ENCODE results near the gene RCCD1.

RCCD1 gene

GRCh38 chr15:90942354-90943120 is 12.1 kb upstream of the RCCD1 start:
- no peak for DNase-seq (ENCODE audit: low spot score)

DNA sequence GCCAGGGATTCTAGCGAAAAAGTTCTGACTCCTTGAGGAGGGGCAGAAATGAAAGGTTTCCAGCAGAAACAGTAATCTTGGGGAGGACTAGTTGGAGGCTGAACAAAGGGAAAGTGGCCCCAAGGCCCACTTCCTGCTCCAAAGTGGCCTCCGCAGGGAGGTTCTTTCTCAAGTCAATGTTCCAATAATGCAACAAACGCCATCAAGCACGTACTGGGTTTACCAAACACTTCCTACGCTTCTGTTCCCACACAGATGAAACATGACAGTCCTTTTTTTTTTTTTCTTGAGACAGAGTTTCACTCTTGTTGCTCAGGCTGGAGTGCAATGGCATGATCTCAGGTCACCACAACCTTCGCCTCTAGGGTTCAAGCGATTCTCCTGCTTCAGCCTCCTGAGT is 9.6 kb upstream of the RCCD1 start:
- no peak for DNase-seq (ENCODE audit: low spot score)

DNA sequence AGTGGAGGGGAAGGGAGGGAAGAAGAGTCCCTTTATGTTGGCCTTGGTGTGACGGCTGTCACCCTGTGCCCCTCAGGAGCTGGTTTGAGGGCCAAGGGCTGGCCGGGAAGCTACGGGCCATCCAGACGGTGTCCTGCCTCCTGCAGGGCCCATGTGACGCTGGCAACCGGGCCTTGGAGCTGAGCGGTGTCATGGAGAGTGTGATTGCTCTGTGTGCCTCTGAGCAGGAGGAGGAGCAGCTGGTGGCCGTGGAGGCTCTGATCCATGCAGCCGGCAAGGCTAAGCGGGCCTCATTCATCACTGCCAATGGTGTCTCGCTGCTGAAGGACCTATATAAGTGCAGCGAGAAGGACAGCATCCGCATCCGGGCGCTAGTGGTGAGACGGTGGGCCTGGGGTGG is 8.1 kb upstream of the RCCD1 start:
- DNase-seq (ENCODE audit: low spot score) = no peak

GRCh38 chr15:90946941-90947576 is 7.6 kb upstream of the RCCD1 start:
- DNase-seq (ENCODE audit: low spot score) = no peak

- no peak for DNase-seq (ENCODE audit: low spot score)
Observed at GRCh38 chr15:90947577-90948357, 6.9 kb upstream of the RCCD1 start.

GRCh38 chr15:90948506-90948905 is 6.2 kb upstream of the RCCD1 start:
- no peak for DNase-seq (ENCODE audit: low spot score)

DNA sequence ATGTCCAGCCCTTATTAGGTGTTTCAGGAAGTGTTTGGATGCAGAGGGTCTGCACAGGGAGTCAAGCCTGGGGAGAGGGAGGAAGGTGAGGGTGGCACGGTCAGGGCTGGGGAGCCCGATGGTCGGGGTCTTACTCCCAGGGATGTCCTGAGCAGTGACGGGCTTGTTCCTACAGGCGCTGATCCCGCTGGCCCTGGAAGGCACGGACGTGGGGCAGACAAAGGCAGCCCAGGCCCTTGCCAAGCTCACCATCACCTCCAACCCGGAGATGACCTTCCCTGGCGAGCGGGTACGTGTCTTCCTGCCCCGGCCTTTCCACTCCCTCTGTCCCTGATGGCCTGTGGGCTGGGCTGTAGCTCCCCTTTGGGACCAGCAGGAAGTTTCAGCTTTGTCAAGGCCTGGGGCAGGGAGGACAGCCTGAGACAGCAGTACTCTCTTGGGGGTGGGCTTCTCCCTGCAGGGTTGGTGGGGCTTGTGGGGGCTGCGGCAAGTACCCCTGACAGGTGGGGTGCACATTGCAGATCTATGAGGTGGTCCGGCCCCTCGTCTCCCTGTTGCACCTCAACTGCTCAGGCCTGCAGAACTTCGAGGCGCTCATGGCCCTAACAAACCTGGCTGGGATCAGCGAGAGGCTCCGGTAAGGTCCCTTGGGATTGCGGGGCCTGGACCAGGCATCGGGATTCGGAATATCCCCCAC is 4.6 kb upstream of the RCCD1 start:
- no peak for DNase-seq (ENCODE audit: low spot score)

DNA sequence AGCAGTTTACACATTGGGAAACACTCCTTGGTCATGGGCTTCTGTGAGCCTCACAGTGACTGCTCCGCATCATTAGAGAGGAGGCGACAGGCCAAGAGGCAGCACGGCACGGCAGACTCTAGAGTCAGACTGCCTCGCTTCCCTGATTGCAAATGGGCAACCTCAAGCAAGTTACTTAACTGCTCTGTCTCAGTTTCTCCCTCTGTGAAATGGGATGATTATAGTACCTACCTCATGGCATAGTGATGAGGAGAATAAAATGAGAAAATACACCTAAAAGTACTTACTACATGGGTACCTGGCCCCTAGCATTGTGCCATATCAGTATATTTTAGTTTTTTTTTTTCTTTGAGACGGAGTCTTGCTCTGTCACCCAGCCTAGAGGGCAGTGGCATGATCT is 4.0 kb upstream of the RCCD1 start:
- DNase-seq (ENCODE audit: low spot score) = no peak

GRCh38 chr15:90952901-90953677 is 1.6 kb upstream of the RCCD1 start:
- DNase-seq (ENCODE audit: low spot score) = no peak

DNA sequence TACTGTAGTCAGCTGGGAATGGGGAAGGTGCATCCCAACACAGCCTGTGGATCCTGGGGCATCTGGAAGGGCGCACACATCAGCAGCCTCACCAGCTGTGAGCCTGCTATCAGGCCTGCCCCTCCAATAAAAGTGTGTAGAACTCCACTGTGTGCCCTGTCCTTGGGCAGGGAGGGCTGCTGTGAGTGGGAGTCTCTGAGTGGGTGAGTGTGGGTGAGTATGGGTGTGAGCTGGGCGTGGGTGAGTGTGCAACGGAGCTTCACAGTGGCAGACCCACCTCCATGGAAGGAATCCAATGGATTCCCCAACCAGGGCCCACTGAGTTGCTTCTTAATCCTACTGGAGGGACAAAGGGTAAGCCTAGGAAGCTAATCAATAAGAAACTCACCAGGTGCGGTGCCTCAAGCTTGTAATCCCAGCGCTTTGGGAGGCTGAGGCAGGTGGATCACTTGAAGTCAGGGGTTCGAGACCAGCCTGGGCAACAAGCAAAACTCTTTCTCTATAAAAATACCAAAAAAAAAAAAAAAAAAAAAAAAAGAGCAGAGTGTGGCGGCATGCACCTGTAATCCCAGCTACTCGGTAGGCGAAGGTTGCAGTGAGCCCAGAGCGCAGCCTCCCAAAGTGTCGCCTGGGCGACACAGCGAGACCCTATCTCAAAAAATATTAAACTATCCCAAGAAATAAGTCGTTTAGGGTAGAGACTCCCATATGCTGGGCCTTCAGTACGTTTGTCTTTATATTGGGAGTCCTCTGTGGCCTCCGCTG is 555 bp upstream of the RCCD1 start:
- DNase-seq (ENCODE audit: low spot score) = no peak

DNA sequence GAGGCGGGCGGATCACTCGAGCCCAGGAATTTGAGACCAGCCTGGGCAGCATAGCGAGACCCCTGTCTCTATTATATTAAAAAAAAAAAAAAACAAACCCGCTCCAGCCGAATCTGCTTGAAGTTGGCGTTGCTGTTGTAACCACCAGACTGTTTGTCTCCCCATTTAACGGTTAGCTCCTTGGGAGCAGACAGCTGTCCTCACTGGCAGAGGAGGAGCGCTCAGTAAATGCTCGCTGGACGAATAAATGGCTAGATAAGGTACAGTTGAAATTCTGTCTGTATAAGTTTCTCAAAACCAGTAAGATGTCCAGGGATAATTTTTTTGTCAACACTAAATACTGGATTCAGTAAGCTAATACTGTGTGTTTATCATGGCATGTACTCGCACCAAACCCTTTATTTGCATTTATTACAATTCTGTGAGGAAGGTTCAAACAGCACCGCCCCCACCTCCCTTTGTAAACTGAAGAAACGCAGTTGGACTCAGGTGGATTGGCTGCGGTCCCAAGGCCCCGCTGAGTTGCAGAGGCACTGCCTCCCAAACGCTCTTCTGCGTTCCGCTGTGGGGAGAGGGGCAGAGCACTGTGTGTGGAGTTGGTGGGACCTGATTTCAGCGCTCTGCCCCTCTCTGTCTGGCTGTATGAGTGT is 1.1 kb downstream of the RCCD1 start:
- no peak for DNase-seq (ENCODE audit: low spot score)

- DNase-seq (ENCODE audit: low spot score) = peak; percentile 32
Observed at GRCh38 chr15:90956274-90957030, 1.8 kb downstream of the RCCD1 start.

GRCh38 chr15:90957031-90957790 is 2.5 kb downstream of the RCCD1 start:
- DNase-seq (ENCODE audit: low spot score) = no peak

DNA sequence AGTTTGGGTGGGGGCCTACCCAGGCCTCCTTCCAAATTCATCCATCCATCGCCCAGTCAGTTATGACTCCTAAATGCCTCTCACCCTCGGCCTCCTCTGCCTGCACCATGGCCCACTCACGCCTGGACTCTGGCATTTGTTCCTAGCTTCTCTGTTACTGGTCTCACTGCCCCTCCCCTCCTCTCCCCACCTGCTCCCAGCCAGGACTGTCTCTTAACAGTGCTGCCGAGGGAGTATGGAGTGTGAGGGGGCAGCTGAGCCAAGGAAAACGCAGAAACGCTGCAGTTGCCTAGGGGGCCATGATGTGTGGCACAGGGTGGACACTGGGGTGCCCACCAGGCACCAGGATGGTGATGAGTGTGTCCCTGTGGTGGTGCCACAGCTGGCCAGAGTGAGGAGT is 3.1 kb downstream of the RCCD1 start:
- no peak for DNase-seq (ENCODE audit: low spot score)

DNA sequence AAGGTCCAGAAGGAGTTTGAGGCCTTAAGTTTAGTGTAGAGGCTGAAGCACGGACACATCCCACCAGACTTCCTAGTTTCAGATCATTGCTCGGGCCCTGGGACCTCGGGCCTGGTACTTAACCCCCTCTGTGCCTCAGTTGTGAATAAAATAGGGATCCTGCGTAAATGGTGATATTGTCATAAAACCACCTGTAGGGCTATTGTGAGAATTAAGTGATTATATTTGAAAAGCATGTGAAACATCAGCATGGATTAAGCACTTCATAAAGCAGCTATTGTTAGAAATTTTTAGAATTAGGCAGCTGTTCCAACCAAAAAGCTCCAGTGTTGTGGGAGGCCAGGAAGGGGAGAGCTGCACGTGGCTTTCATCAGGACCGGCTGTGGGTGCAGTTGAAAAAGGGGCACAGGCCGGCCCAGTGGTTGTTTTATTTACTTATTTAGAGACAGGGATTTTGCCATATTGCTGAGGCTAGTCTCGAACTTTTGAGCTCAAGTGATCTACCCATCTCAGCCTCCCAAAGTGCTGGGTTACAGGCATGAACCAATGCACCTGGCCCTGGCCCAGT is 4.4 kb downstream of the RCCD1 start:
- DNase-seq (ENCODE audit: low spot score) = no peak

- no peak for DNase-seq (ENCODE audit: low spot score)
Observed at GRCh38 chr15:90959894-90960293, 5.2 kb downstream of the RCCD1 start.

- DNase-seq (ENCODE audit: low spot score) = no peak
Observed at GRCh38 chr15:90960298-90961091, 5.8 kb downstream of the RCCD1 start.
